PC-9 (cell line): Measurements from ENCODE around the gene BRINP3.

Experiments used
- CTCF ChIP-seq: fragments of 200-600 bp; sonication (generic); conservative IDR thresholded peaks from 2 replicates; pipeline ENCODE4 v1.6.1; 2017; ENCODE audit warnings: mixed run types, antibody characterized with exemption, mild to moderate bottlenecking, moderate library complexity
- EZH2 ChIP-seq: fragments of 200-600 bp; sonication (generic); IDR thresholded peaks from 2 replicates; pipeline ENCODE4 v1.8.0; 2017; ENCODE audit warnings: antibody characterized with exemption, low read depth

GRCh38 chr1:190049314-190049713, 428.4 kb downstream of the BRINP3 start:
- TF ChIP-seq CTCF = no peak
- TF ChIP-seq EZH2 = no peak
